Body of pancreas (tissue), 4 donors: ENCODE results near the gene SLC5A5.

Source experiments
- CTCF ChIP-seq, 7 experiments: fragments of 450-650 bp in 4 of 7; fragments of 200-600 bp in 3 of 7; sonication (generic) in 3 of 7; IDR thresholded peaks; one replicate each; pipeline ENCODE4 v1.5.1; 2016 to 2019; ENCODE audit warnings: antibody characterized with exemption in 7 of 7
- POLR2A ChIP-seq, 3 donors: fragments of 450-650 bp; IDR thresholded peaks; one replicate each; pipeline ENCODE4 v1.6.1; 2016; ENCODE audit warnings: antibody characterized with exemption in 3 of 3, mild to moderate bottlenecking in 2 of 3

- TF ChIP-seq CTCF (IDR thresholded peaks at IDR 0.05) (no peak), POLR2A (IDR thresholded peaks at IDR 0.05) (no peak)
Measured at GRCh38 chr19:17929056-17929455, 57.3 kb downstream of the SLC5A5 start.
